Activated T-helper 1 cell treated with Interleukin-2 at 50 U/mL for 16 hours (primary cell): ENCODE results near the gene VAPA.

ENCODE experiments used
- DNase-seq: peaks from one replicate; pipeline ENCODE4 v3.0.0-alpha.2; 2020; ENCODE audit warnings: low read depth

VAPA gene

GRCh38 chr18:9941103-9941502 lies 27.3 kb downstream of the VAPA start:
- no peak for DNase-seq

- DNase-seq = no peak
Measured at GRCh38 chr18:9941660-9942059, 27.8 kb downstream of the VAPA start.

GRCh38 chr18:9943311-9943710 lies 29.5 kb downstream of the VAPA start:
- no peak for DNase-seq

GRCh38 chr18:9944805-9945204 lies 31.0 kb downstream of the VAPA start:
- no peak for DNase-seq

- DNase-seq = no peak
Measured at GRCh38 chr18:9946831-9947230, 33.0 kb downstream of the VAPA start.

- no peak for DNase-seq
Measured at GRCh38 chr18:9947248-9947647, 33.4 kb downstream of the VAPA start.

- DNase-seq = no peak
Measured at GRCh38 chr18:9949315-9949714, 35.5 kb downstream of the VAPA start.

GRCh38 chr18:9949861-9950260 lies 36.0 kb downstream of the VAPA start:
- DNase-seq = no peak

GRCh38 chr18:9950289-9951016 lies 36.6 kb downstream of the VAPA start:
- no peak for DNase-seq

- DNase-seq = no peak
Measured at GRCh38 chr18:9951022-9951859, 37.4 kb downstream of the VAPA start.

GRCh38 chr18:9952633-9953416 lies 39.0 kb downstream of the VAPA start:
- DNase-seq = no peak

GRCh38 chr18:9958861-9959399 lies 45.1 kb downstream of the VAPA start:
- DNase-seq = no peak

GRCh38 chr18:9959564-9959963 lies 45.7 kb downstream of the VAPA start:
- no peak for DNase-seq

GRCh38 chr18:9960258-9960904 lies 46.6 kb downstream of the VAPA start:
- DNase-seq = no peak

GRCh38 chr18:9961041-9961440 lies 47.2 kb downstream of the VAPA start:
- no peak for DNase-seq

GRCh38 chr18:9965711-9966624 lies 52.2 kb downstream of the VAPA start:
- no peak for DNase-seq

- DNase-seq = no peak
Measured at GRCh38 chr18:9968081-9968848, 54.4 kb downstream of the VAPA start.

GRCh38 chr18:9969247-9969646 lies 55.4 kb downstream of the VAPA start:
- no peak for DNase-seq

GRCh38 chr18:9971313-9971920 lies 57.6 kb downstream of the VAPA start:
- peak; percentile 23 for DNase-seq

- DNase-seq = no peak
Measured at GRCh38 chr18:9973470-9973869, 59.7 kb downstream of the VAPA start.
